ENCODE measurements around the gene HS3ST3A1. TPM values are rescaled to one million over a fixed set of nuclear protein-coding genes. Genes with fewer than 3 reads are reported as not detected.
A peak's percentile ranks its signal among the peaks of the same experiment; 100 is the strongest.

The HS3ST3A1 gene
- total and polyA plus RNA-seq, 2 of the 4 experiments (the other 2 are of a cell fraction), result 8.8 to 9.0 TPM

GRCh38 chr17:13600475-13601321 lies 1.0 kb downstream of the HS3ST3A1 start:
- peak overlapping the region; percentile 99 for H3K9ac ChIP-seq (ENCODE audit: low read depth, low read length)
- H4K91ac ChIP-seq (ENCODE audit: insufficient read depth, low read depth, low read length), result peak overlapping the region; percentile 88
- BruUV-seq (replicated peaks), result no TSS peak
- dilution Hi-C loops (cut with HindIII; ENCODE audit: low sequenced_read_pairs, unreplicated experiment) (no loop called here), intact Hi-C loops (cut with micrococcal nuclease) (loop anchor here (2.0 to 5.0 kb wide), 3 partner anchors 187 to 602 kb away; no protein-coding TSS in a partner anchor), in situ Hi-C loops (cut with MboI; ENCODE audit: low sequenced_read_pairs) (no loop called here)
- H3K23ac ChIP-seq (ENCODE audit: low read depth, low read length), result peak overlapping the region; percentile 97
- TF ChIP-seq CHD1 (IDR thresholded peaks at IDR 0.05; ENCODE audit: low read depth, low read length), result no peak
- no peak for TF ChIP-seq SMC3 (IDR thresholded peaks at IDR 0.05; ENCODE audit: low read depth, low read length)
- TF ChIP-seq NFE2L2 (IDR thresholded peaks at IDR 0.05; ENCODE audit: low read depth, low read length), result no peak
- TF ChIP-seq MXI1 (IDR thresholded peaks at IDR 0.05; ENCODE audit: borderline replicate concordance, low read depth, low read length), result 0 out of 2 replicates have a peak, but pooled peaks have one; percentile 37
- TF ChIP-seq POLR2A (IDR thresholded peaks at IDR 0.05; ENCODE audit: low read depth, low read length), result no peak; the same call in 1 of the 2 replicates
- 0 out of 2 replicates have a peak, but pooled peaks have one; percentile 2 for TF ChIP-seq RAD21 (IDR thresholded peaks at IDR 0.05; ENCODE audit: low read length)
- TF ChIP-seq CTCF (conservative IDR thresholded peaks at IDR 0.05; ENCODE audit: low read depth, low read length), result 0 out of 2 replicates have a peak, but pooled peaks have one; percentile 0
- H2AK9ac ChIP-seq (replicated peaks; ENCODE audit: low read depth, low read length, poor library complexity), result peak overlapping the region; percentile 96
- peak overlapping the region; percentile 81 for H3K14ac ChIP-seq (replicated peaks; ENCODE audit: low read depth, low read length)
- H3K9me1 ChIP-seq (ENCODE audit: insufficient read depth, low read length), result 0 out of 2 replicates have a peak, but pooled peaks cover 7% of the 10 kb centered on the region
- peak overlapping the region; percentile 93 for H2BK5ac ChIP-seq (ENCODE audit: low read depth, low read length, poor library complexity, severe bottlenecking)
- peak; percentile 25 for DNase-seq
- H3K36me3 ChIP-seq (ENCODE audit: control insufficient read depth, insufficient read depth, low read length), result no peaks in the 10 kb centered on the region
- H2AFZ ChIP-seq (replicated peaks; ENCODE audit: low read length, poor library complexity), result peak overlapping the region; percentile 97
- H3K4me1 ChIP-seq (ENCODE audit: control insufficient read depth, insufficient read depth, low read length), result peaks cover 3% of the 10 kb centered on the region
- no peaks in the 10 kb centered on the region for H4K20me1 ChIP-seq (ENCODE audit: insufficient read depth, low read length)
- H3K18ac ChIP-seq (ENCODE audit: low read depth, low read length), result peak overlapping the region; percentile 96
- peak overlapping the region; percentile 88 for H2BK120ac ChIP-seq (ENCODE audit: low read depth, low read length)
- peak overlapping the region; percentile 98 for H3K27ac ChIP-seq (ENCODE audit: insufficient read depth, low read length)
- peak; percentile 7 for ATAC-seq (ENCODE audit: low read depth)
- peak overlapping the region; percentile 97 for H3K4me2 ChIP-seq (ENCODE audit: low read depth, low read length)
- peak overlapping the region; percentile 55 to 89; a peak in 3 of 4 replicates for H4K8ac ChIP-seq (ENCODE audit: low read depth in 2 of 2, low read length in 2 of 2)
- 0 out of 2 replicates have a peak overlapping the region, but pooled peaks have one; percentile 39 for H2BK20ac ChIP-seq (ENCODE audit: low read depth, low read length)
- peak overlapping the region; percentile 93 for H3K4me3 ChIP-seq (ENCODE audit: insufficient read depth, low read depth, low read length)
- WGBS, 2 experiments (ENCODE audit: extremely low coverage in 2 of 2, insufficient read length in 1 of 2), result 1% methylated on average over 56 of the region's 101 CpGs; no CpG with 5 or more reads in 1 of the 2 experiments
- no peaks in the 10 kb centered on the region for H3K27me3 ChIP-seq (ENCODE audit: control insufficient read depth, insufficient read depth, low read length)
- peak overlapping the region; percentile 87 for H4K5ac ChIP-seq (ENCODE audit: low read depth, low read length)
- no peaks in the 10 kb centered on the region for H3K9me3 ChIP-seq (ENCODE audit: control insufficient read depth, insufficient read depth, low read length)
- H2AK5ac ChIP-seq (ENCODE audit: low read depth, low read length), result peak overlapping the region; percentile 53; the same call in 1 of the 2 replicates
- H3K4ac ChIP-seq (ENCODE audit: low read depth, low read length), result peak overlapping the region; percentile 95
- CTCF ChIA-PET, result interaction anchor here (0.5 kb wide), 1 partner anchor 702 kb away, joined by 3 read pairs; no protein-coding TSS in a partner anchor
- peak overlapping the region; percentile 56; the same call in 1 of the 3 replicates for H2BK15ac ChIP-seq (ENCODE audit: low read depth, low read length)
- POLR2A ChIA-PET (ENCODE audit: unreplicated experiment), result no interaction called here
- H3K56ac ChIP-seq (ENCODE audit: extremely low read depth, insufficient read depth, low read length), result peak overlapping the region; percentile 88
- peaks cover 2 to 29% of the 10 kb centered on the region in 2 experiments; a peak in 2 of 4 replicates for H3K79me1 ChIP-seq (ENCODE audit: low read depth in 1 of 2, low read length in 2 of 2)
